HG03571 (cell line): ENCODE measurements around the gene COL13A1.

Experiments used
- ATAC-seq: cut with Tn5 transposase; IDR thresholded peaks from one replicate; pipeline ENCODE4 v1.9.1; 2021; ENCODE audit not compliant: unreplicated experiment

COL13A1 gene

DNA sequence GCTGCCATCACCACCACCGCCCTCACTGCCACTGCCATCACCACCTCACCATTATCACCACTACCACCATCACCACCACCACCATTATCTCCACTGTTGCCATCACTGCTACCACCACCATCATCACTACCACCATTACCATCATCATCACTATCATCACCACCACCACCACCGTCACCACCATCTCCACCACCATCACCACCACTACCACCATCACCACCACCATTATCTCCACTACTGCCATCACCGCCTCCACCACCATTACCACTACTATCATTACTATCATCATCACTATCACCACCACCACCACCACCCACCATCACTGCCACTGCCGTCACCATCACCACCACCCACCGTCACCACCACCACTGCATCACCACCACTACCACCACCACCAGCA, 9.9 kb upstream of the COL13A1 start:
- no peak for ATAC-seq

DNA sequence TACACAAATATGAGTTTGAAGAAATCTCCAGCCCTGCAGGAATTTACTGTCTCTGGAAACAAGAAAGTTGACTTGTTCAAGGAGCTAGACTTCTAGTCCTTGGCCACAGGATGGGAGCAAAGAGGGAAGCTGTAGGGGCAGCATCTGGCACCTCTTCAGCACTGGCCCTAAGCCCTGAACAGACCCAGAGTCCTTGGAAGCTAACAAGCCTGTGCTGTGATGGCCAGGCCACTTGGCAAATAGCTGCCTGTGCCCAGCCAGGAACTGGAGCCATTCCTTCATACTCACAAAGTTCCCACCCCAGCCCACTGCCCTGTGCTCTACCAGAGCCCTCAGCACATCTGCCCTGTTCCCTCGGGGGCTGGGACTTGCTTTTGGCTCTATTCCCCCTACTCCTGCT, 9.4 kb upstream of the COL13A1 start:
- ATAC-seq: no peak

DNA sequence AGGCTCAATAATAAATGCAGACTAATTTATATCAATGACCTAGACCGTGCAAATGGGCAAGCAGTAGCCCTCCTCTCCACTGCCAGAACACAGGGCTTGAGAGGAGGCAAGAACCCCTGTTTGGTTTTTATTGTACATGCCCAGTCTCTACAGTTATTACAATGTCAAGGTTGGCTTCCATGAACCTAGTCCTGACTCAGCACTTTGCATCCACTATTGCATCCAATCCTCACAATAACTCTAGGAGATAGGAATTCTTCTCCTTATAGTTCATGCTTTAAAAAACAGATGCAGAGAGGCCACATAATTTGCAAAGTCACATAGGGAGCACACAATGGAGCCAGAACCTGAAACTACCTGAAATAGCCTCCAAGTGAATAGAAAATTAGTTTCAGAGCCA, 7.0 kb upstream of the COL13A1 start:
- ATAC-seq: no peak

DNA sequence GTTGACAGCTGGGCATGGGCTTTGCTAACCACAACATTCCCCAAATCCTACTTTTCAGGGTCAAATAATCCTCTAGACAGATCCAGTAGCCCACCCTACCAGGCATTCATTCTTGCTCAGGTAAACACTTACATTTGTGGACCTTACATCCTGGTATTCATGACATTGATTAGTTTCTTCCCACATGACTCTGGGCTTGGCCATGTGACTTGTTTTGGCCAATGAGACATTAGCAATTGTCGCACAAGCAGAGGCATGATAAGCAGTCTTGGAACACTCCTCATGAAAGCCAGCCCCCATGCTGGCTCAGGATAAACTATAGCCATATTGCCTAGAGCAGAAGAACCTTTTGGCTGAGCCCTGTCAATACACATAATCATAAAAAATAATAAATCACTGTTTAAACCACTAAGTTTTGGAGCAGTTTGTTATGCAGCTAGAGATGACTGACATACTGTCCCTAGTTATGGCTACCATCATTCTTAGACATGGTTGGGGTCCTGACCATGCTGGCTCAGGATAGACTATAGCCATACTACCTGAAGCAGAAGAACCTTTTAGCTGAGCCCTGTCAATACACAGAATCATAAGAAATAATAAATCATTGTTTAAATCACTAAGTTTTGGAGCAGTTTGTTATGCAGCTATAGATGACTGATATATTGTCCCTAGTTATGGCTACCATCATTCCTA, 6.3 kb upstream of the COL13A1 start:
- ATAC-seq: no peak

DNA sequence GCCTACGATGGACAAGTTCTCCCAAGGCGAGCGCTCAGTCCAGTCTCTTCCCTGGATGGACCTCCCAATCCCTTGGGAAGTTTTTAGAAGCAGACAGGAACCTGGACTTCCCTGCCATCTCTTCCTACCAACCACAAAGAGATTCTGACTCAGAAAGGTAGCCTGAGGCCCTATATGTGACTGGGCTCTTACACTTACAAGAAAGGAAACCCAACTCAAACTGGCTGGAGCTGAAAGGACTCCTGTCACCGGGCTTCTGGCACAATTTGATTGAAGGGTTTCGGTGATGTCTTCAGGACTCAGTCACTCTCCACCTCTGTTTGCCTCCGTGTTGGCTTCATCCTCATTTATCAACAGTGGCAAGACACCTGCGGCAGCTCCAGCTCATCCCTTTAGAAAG, 3.7 kb upstream of the COL13A1 start:
- ATAC-seq: no peak

DNA sequence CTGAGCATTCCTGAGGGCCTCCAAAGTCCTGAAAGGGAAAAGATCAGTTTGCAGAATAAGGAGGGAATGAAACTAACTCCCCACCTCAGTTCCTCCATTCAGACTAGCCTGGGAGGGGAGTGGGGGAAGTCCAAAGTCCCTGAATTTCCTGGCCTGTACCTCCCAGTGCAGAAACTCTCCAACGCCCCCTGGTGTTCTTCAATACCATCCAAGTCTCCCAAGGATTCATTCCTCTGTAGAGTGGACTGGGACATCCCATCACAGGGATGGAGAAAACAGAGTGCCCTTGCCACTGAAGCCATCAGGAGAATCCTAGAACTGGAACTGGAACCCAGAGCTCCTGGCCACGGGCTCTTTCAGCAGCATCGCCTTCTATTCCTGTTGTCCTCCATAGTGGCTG, 1.6 kb upstream of the COL13A1 start:
- no peak for ATAC-seq

DNA sequence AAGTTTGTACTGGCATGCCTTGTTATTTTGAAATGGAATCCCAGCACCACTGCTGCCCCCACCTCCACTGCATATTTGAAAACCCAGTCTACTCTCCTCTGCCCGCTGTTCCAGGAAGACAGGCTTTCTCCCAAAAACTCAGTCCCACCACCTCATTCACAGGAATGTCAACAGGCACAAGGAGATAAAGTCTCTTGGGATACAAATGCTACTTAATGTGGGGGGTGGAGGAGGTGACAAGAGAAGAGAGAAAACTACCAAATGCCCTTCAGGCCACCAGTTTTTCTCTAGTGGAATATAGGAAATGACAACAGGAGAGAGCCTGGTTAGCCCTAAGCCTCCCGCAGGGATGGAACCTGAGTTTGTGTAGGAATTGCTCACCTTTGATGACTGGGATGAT, 1.0 kb upstream of the COL13A1 start:
- ATAC-seq: no peak

DNA sequence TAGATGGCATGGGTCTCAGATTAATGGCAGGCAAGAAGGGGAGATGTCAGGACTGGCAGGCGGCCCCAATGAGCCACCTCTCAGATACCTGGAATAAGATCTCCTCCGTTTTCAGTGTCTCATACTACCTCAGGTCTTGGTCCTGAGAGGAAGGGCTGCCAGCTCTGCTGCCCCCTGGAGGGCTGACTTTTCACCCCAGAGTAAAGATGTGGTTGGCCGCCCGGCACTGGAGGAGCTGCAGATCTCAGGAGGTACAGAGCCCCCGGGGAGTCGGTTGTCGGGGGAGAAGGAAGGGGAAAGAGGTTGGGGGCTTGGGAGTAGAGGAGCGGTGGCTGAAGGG, 642 bp upstream of the COL13A1 start:
- no peak for ATAC-seq

DNA sequence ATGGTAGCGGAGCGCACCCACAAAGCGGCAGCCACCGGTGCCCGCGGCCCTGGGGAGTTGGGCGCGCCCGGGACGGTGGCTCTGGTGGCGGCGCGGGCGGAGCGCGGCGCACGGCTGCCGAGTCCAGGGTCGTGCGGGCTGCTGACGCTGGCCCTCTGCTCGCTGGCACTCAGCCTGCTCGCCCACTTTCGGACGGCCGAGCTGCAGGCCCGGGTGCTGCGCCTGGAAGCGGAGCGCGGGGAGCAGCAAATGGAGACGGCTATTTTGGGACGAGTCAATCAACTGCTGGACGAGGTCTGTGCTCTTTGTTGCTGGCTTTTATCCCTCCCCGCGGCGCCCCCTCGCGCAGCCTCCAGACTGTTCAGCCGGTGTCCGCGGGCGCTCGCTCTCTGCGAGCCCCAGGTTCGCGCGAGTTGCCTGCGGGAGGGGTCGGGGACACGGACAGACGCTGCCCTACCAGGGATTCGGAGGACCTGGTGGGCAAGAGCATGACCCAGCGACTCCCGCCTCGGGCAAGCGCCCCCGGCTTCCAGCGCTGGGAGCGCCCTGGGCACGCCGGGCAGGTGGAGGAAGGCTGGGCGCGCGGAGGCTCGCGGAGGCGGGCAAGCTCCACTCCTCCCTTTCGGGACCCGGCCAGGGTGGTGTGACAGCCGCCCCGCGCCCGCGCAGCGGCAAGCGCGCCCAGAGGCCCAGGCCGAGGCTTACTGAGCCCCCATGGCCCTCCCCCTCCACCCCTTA, 887 bp downstream of the COL13A1 start:
- ATAC-seq: no peak

DNA sequence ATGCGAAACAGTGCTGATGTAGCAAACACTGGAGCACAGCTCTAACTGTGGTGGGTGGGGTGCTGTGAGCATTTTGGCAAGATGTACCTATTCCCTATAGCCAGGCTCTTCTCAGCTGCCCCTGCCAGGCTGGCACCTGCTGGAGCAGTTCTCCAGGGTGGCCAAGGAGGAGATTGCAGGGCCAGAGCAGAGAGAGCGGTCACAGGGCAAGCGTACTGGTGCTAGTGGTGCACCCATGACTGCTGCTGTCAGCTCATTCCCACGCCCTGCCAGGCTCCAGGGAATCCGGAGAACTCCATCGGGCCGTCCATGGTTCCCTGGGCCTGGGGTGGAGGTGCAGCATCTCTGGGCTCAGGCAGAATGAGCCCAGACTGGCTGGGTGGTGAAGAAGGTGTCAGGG, 2.1 kb downstream of the COL13A1 start:
- no peak for ATAC-seq

DNA sequence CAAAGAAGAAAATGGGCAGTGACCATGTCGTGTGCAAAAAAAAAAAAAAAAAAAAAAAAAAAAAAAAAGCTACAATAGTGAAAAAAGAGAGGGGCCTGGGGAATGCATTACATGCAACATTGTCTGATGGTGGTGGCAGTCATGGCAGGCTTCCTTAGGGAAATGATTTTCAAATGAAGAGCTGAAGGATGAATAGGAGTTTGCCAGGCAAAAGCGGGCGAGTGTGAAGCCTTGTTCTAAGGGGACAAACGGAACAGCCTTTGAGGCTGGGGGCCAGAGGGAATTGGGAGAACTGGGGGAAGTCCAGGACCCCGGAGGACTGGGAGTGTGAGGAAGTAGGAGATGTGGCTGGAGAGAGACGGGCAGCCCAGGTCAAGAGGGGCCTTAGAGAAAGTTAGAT, 3.1 kb downstream of the COL13A1 start:
- ATAC-seq: no peak

DNA sequence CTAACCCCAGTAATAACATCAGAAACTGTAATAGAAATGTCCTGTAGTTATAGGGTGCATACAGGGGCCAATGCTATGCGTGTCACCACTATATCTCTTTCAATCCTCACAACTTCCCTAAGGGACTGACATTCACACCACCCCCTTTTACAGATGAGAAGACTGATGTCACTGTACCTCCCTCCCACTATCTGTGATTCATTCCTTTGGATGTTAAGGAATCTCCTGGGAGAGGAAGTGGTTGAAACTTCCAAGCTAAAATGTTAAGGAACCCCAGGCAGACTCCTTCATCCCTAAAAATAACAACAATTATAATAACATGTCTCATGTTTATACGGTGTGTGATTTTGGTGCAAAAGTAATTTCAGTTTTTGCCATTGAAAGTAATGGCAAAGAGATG, 5.4 kb downstream of the COL13A1 start:
- no peak for ATAC-seq

DNA sequence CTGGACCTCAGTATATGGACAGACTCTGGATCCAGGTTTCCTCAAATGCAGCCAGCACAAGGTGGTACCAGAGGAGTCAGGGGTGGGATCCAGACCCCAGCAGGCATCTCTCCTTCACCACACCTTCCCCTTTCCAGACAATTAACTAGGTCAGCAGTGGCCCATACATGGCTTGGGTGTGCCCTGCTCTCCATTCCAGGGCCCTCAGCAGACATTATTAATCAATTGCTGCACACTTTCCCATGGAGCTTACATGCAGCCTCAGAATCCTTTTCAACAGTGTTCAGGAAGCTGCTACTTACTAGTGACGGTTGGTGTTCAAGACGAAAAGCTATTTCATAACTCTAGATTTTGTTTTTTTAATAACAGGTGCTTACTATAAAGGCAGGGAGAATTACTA, 6.0 kb downstream of the COL13A1 start:
- no peak for ATAC-seq

DNA sequence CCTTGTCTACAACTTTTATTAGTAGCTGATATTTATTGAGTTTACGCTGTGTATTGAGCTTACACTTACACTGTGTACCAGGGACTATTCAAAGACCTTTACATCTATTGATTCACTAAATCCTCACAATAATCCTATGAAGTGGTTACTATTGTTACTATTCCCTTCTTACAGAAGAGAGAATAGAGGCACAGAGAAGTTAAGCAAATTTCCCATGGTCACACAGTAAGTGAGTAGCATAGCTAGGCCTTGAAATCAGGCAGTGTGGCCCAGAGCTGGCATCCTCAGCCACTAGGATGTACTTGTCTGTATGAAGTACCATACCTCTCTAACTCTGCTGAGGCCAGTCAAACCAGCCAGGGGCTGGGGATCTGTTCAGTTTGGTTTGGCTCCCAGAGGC, 7.6 kb downstream of the COL13A1 start:
- ATAC-seq: no peak

DNA sequence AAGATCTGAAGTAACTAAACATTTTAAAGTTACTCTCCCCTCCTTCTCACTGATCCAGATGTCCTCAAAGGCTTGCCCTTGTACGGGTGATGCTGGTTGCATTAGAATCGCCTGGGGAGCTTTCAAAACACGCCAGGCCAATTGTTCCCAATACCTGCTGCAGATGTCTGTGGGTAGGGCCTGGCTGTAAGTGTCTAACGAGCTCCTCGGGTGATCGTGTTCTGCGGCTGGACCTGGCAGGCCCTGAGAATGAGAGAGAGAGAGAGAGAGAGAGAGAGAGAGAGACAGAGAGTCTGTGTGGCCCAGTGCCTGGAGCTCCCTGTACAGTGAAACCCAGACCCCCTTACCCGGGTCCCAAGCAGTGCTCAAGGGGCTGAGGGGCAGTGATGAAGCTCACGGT, 8.4 kb downstream of the COL13A1 start:
- no peak for ATAC-seq

DNA sequence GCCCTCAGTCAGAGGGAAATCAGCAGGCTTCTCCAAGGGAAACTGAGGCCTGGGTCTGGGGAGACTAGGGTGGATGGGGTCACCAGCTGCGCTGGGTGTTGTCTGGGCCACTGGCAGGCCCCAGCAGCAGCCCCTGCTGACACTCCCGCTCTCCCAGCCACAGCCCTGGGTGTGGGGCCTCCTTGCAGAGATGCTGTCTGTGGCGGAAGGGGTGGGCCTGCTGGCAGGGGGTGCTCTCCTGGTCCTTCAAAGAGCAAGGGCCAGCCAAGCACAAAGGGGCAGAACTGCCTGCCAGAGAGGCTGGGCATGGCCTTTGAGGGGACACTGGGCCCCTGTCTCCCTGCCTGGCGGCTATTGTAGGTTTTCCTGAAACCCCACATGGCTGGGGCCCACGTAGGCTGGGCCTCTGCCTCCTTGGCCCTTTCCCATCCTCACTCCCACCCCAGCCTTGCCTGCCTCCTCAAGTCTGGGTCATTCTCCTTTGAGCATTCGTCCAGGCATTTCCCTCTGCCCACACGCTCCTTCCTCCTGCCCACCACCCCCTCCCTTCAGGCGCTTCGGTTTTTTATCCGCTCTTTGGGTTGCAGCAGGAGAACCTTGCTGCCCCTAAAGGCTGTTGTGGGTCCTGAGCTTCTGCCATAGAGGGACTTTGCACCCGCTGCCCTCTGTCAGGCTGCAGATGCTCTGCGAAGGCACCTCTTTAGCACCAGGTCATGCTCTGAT, 9.1 kb downstream of the COL13A1 start:
- ATAC-seq: no peak

DNA sequence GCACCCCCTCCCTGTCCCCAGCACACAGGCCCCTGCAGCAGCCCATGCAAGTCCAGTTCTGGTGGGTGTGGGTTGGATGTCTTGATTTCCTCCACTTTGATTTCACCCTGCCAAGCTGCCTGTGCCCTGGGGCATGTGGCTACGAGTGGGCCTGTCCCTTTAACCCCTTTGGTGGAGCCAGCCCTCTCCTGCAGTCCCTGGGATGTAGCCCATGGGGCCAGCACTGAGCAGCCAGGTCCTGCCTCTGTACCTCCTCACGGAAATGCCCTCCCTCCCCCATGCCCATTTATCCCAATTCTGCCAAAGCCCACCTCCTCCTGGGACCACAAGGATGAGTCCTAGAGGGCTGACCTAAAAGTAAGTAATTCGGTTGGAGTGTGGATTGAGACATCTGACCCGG, 11.9 kb downstream of the COL13A1 start:
- no peak for ATAC-seq

DNA sequence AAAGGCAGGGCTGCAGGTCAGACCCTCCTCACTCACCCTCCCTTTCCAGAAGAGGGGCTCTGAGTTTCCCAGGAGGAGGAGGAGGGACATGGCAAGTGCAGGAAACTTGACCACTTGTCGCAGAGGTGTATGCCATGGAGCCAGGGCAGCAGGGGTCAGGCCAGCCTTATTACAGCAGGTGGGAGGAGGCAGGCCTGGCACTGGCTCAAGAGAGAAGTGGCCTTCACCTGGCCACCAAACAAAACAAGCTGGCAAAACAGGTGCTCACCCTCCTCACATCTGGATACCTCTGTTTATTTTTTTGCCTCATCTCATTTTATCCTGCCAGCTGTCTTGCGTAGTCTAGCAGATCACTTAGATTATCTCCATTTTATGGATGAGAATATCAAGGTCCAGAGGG, 12.5 kb downstream of the COL13A1 start:
- no peak for ATAC-seq

DNA sequence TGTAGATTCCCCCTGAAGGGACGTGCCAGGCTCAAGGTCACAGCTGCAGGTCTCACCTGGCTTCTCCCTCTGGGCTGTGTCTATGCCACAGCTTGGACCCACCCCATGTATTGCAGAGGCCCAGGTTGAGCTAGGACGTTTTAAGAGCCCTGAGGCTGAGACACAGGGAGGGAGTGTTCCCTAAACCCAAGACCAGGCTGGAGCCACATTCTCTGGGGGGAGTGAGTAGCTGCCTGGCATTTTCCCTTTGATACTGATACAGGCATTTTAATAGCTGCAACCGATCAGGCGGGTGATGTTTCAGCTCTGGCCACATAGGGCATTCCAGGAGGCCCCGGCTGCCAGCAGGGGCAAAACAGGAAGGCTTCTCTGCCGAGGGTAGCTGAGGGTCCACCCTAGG, 13.4 kb downstream of the COL13A1 start:
- no peak for ATAC-seq

DNA sequence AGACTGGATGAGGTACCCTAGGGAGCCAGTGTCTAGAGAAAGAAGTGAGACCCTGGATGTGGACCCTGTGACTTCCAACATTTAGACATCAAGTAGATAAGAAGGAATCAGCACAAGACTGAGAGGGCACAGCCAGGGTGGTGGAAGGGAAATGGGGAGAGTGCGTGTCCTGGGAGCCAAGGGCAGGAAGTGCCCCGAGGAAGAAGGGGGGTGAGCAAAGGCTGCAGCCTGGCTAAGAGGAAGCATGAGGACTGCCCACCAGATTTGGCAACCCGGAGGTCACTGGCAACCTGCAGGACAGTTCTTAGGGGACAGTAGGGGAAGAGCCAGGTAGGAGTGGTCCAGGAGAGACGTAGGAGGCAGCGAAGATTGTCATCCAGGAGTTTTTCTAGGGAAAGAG, 14.8 kb downstream of the COL13A1 start:
- no peak for ATAC-seq

DNA sequence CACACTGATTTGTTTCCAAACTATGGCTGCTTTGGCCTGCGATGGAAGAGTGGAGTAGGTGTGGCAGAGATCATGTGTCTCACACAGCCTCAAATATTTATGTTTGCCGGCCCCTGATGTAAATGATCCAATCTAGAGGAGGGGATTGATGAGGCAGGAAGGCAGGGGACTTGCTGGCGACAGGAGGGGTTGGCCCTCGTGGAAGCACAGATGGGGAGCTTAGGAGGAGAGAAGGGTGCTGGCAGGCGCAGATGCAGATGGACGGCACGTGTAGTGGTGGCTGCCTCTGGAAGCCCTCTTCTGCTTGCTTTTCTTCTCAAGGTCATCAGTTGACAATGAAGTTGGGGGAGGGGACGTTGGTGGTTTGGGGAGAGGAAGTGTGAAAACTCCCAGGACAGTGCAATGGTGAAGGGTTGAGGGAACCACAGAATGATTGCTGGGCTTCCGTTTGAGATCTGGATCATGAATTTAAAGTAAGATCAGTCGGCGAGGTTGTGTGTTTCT, 15.4 kb downstream of the COL13A1 start:
- no peak for ATAC-seq

DNA sequence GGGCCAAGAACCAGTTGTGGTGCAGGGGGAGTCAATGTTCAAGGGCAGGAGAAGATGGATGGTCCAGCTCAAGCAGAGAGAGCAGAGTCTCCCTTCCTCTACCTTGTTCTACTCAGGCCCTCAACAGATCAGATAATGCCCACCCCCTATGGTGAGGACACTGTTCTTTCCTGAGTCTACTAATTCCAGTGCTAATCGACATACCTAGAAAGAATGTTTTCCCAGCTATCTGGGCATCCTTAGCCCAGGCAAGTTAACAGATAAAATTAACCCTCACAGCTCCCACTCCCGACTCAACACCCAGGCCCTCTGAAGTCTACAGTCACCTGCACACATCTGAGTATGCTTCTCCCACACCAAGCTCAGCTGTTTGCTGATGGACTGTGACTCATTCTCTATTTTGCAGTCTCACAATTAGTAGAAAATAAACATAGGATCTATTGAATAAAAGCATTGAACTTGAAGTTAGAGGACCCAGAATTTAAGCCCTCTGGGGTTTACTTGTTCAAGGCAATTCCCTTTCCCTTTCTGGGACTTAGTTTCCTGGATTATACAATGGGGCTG, 17.1 kb downstream of the COL13A1 start:
- no peak for ATAC-seq
